Ureter (tissue), 1 donor: ENCODE data around the gene PTPRM. TPM values are rescaled to one million over a fixed set of nuclear protein-coding genes. Genes with fewer than 3 reads are reported as not detected.

Experiments used
- DNase-seq: peaks from one replicate; pipeline ENCODE4 v3.0.0-alpha.2; 2020; ENCODE audit warnings: low spot score
- total RNA-seq: library from RNA; stranded (reverse); gene quantifications from one replicate; pipeline ENCODE4 v1.2.4, GENCODE V29; 2023
- donor health status: DM: yes; HTN: yes; CAD: no.

PTPRM gene
- total RNA-seq, 1 donor from 2014 or later: 148 TPM

DNA sequence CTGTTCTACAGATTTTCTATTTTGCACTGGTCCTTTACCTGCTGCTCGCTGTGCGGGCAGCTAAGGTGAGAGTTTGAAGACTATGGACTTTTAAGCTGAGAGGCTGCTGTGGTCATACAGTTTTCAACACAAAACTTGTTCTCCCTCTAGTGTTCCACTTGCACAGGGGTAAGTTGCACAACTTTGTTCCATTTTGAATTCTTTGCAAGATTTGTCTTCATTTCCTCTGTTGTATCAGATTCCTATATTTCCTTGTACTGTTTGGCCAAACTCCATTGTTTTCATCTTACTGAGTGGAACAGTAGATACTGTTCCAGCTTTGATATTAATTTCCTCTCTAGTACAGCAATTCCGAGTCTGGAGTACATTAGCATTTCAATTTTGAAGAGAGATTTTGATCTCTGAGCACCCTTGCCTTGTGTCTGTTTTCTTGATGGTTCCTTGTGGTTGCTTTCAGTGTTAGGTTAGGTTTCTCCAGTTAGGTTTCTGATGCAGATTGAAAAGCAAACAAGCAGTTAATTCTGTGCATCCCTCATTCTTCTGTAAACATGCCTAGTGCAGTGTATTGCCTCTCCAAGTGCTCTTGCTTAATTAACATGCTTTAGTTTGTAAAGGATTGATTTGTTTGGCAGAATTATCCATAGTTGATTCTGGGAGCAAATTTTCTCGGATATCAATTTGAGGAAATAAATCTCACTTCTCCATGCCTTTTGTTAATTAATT, 188.8 kb downstream of the PTPRM start:
- DNase-seq: no peak

DNA sequence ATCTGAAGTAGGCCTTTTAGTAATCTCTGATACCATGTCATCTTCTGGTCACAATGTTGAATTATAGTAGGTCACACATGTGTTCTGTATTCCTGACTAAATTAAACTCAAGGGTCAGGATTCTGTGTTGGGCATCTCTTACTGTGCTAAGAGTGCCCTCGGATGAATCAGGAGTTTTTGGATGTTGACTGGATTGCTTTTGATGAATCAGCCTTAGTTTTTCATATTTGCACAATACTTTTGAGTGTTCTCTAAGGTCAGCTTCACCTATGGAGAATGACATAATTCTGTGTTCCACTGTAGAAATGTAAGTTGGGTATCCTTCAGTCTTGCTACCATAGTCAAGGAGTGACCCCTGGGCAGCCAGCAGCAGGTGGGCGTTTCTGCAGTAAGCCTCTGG, 190.1 kb downstream of the PTPRM start:
- DNase-seq: no peak

DNA sequence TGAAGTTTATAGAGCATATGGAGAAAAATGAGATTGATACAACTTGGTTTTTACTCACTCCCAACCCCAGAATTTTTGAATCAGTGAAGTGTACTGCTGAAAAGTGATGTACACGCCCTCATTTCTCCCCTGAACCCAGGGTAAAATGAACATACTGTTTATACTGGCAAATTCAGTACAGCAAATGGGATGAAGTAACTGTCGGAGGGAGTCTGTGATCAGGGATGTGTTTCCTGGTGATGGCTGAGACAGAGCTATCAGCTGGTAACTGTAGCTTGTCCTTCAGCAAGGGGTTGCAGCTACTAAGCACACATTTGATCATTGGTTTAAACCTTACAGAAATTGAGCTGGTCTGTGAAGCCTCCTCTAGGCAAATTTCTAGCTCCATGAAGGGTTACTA, 191.6 kb downstream of the PTPRM start:
- DNase-seq: no peak

DNA sequence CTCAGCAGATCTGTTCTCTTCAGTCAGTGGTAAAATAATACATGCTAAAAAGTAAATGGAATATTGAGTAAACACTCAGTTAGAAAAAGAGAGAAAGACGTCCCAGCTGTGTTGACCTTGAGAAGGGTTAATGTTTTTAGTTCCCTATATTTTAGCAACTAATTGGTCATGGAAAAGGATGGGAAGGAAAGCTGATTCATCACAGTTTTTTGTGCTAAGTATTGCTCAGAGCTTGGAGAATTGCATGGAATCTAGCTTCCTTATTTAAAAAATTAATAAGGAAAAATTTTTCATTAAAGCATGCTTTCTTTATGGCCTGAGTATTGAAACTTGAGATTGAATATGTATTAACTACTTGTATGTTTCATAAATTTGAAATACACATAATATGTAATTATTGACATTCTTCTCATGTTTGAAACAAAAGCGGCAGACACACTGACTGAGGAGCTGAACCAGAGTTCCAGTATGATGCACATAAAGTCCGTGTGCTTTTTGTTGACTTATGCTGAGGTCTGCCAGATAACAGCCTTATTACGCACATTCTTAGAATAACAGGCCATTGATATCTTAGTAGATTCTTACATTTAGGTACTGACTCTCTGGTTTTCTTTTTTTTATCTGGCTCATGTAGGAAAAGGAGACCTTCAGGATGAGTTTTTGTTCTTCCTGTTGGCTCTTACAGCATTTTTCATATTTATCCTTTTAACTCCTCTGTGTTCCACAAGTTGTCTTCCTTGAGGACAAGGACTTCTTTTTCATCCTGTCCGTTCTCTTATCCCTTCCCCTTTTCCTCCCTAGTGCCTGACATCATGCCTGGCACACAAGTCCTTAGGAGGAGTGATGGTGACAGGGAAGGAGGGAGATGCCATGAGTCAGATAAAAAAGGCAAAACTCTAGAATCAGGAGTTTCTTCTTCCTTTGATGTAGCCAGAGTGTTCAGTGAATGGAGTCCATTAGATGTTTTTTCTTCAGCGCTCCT, 194.1 kb downstream of the PTPRM start:
- DNase-seq: no peak

DNA sequence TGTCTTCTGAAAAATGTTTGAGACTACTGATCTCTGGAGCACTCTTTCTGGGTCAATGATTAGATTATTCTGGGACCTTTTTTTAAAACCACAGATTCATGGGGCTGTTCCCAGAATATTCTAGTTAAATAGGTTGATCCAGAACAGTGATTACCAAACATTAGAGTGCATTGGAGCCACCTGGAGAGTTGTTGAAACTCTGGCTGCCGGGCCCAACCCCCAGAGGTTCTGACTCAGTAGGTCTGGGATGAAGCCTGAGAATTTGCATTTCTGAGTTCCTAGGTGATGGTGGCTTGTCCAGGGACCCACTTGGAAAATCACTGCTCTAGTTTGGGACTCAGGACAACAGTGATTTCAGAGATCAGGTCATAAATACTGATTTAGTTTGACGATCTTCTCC, 197.3 kb downstream of the PTPRM start:
- DNase-seq: no peak

DNA sequence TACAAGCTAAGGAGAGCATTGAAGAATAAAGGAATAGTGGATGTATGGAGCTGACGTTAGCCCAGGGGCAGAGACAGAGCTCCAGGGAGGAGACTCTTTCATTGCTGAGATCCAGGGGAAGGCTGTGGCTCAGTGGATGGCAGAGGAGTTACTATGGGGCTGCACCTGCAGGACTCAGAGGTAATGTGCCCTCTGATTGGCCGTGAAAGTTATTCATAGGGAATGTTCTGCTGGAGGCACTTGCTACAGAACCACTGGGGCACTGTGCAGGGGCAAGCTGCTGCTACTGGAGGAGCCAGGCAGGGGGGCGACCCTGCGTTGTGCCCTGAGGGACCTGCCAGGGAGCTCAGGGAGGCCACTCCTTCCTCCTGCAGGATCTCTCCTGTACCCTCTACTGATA, 199.2 kb downstream of the PTPRM start:
- no peak for DNase-seq

DNA sequence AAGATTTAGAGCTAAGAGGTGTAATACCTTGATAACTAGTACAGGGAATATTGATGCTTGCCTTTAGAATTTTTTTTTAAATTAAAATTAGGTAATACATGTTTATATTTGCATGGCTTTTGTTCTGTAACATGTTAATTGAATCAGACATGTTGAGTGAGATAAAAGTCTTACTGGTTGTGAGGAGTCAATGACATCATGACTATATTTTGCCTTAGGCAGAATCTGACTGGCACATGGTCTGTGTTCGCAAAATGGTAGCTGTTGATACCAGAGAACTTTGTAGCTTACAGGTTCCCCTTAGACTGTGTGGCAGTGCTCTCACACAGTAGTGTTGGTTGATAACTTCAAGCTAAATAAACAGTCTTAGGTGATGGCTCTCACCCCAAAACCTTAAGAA, 199.7 kb downstream of the PTPRM start:
- DNase-seq: no peak

DNA sequence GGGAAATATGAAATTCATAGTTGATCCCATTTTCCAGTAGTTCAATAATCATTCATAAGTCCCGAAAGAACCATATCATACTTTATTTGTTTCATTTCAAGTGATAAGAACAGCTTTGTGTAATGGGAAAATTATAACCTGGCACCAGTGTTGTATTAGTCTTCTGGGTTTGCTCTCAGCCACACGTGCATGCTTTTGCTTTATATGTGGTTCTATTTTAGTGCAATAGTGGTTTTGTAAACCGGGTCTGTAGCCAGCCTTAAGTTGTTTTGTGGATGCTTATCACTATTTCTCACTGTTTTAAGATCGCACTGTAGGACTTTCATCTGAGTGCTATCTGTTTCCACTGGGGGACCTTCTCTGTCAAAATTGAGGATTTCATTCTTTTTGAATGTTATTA, 203.8 kb downstream of the PTPRM start:
- DNase-seq: no peak

DNA sequence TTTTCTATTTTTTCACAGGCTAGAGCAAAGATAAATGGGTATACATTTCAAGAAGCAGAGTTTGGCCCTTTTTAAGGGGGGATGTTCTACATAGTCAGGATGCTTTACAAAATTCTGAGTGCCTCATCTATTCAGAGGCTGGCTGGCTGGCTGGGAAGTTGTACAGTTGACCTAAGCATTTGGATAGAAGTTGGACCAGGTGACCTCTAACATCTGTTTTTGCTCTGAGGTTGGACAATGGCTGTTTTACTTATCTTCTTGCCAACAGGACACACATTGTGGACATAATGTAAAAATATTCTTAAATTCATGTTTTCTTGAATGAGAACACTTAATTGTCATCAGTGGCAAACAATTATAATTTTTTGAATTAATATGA, 205.4 kb downstream of the PTPRM start:
- DNase-seq: no peak

DNA sequence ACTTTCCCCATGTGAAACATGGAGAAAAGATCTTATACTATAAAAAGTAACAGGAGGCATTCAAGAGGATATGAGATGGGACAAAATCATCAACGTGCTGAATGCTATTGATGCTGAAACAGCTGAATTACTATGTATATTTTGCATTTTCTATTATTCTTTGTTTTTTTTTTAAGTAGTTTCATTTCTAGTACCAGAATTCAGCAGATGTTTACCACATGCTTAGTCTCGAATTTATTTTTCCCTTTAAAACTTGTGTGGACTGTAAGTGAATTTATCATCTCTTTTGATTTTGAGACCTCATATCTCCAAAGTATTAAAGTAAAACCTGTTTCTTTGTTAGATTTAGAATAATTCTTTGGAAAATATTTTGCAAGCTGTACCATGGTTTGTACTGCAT, 205.8 kb downstream of the PTPRM start:
- DNase-seq: no peak

DNA sequence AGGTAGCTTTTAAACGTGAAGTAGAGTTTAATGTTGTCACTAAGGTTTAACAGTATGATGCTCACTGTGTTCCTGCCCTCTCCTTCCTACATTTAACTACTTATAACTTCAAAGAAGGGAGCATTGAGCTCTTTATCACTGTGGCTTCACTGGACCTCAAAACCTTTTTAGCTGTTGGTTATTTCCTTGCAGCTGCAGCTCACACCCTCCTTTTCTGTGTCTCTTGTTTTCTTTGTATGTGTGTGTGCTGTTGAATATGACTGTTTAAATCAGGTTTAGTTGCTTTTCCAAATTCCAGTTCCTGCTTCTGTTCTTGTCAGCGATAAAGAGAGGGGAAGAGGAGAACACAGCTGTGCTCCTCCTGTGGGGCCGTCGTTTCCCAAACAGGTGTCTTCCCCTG, 208.0 kb downstream of the PTPRM start:
- DNase-seq: no peak

DNA sequence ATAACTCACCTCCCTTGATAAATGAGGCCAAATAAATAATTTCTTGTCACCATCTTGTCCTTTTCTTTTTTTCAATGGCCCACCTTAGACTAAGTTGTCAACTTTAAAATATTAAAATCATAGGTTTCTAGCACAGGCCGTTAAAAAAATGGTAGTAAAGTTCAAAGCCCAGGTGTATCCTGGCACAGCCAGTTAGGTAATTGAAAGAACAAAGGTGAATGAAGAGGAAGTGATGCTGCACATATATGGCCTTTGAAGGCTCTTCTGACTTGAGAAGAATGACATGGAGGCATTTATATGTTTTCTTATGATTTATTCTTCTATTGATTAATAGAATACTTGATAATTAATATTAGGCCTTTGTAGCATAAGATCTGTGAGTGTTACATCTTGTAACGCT, 208.7 kb downstream of the PTPRM start:
- no peak for DNase-seq

DNA sequence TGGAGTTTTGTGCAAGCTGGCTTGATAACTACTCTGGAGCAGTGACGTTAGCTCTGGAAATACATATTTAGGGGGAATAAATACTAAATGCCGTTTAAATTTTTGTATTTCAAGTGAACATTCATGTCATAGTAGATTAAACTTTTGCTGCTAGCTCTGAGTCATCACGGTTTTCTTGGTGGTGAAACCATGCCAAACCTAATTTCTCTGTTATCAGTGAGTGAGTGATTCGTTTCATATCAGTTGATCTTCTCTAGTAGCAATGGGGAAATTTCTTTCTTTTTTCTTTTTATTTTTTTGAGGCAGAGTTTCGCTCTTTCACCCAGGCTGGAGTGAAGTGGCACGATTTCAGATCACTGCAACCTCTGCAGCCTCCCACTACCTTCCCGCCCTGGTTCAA, 211.1 kb downstream of the PTPRM start:
- DNase-seq: no peak

DNA sequence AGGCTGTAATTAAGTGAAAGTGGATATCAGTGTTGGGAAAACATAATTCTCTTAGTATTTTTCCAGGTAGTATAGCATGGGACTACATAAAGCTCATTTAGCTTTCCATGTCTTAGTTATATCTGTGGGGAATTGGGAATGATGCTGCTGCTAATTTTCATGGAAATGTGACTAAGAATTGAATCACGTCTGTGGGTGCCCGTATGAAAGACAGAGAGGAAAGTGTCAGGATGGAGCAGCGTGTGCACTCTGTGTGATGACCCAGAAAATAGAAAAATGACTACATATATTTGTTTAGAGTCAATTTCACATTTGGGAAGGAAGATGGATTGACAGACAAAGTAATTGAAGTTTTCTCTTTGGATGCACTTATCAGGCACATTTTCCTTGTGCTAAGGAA, 212.1 kb downstream of the PTPRM start:
- no peak for DNase-seq

DNA sequence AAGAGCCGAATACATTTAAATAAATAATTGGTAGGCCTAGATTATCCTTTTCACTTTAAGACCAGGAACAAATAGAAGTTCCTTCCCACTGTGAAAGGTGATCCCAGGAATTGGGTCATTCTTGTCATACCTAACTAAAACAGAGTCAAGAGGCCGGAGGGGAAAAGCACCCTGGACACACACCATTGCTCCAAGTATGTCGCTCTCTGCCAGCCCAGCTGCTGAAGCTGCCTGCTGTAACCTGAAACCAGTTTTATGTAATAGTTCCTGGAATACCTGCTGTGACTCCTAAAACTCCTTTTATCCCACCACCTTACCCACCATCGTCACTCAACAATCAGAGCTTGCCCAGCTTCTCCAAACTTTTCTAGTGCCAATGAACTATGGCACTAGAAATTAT, 217.1 kb downstream of the PTPRM start:
- no peak for DNase-seq

DNA sequence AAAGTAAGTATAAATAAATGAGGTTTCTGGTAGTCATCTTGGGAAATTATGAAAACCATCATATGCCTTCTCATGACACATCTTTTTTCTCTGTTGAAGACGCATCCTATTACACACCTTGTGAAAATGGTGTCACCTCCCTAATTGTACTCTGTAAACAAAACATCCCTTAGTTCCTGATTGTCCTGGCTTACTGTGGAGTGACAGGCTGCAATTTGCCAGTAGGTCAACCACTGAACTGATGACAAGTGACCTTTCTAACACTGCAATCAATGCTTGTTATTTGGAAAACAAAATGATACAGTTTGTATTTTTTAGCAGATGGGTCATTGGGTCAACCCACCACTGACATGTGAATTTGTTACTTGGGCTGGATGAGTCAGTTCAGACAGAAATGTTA, 219.5 kb downstream of the PTPRM start:
- no peak for DNase-seq

DNA sequence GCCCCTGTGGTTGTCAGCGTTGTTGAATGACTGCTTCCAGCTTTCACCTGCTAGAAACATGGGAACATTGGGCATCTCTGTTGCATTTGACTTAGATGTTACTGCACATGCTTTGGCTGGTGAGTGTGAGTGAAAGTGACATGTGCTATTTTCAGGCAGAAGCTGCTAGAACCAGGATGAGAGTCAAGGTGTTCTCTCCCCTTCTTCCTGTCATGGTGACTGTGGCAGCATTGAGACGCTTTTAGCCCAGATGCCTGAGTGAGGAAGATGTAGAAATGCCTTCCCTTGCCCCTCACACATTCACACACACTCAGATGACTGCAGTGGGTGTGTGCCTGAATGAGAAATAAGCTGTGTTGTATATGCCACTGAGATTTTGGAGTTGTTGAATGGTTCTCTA, 220.2 kb downstream of the PTPRM start:
- DNase-seq: no peak

DNA sequence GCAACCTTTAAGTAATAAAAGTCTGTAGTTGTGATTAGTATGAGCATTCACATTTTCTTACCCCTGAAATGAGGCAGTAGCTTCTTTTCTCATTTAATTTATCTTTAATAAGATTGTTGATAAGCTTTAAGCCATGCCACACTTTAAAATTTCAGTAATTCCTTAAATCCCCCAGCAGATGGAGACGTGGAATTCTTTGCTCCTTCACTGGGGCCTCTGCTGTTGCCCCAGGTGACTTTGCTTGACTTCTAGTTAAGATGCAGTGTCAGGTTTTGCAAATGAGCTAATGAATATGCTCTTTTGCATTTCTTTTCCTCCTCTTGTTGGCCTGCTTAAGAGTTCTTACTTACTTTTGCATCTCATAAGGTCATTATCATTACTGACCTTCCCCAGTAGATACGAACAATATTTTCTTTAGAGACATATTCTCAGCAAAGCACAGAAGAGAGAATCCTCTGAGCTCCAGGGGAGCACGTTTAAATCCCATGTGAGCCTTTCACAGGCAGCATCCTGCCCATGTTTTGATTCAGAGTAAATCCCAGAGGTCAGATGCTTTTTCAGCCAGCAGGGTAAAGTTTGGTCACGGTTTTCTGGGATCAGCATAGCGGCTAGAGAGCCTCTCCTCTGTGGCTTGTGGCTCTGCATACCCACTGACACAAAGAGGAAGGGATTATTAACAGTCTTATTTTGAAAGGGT, 222.9 kb downstream of the PTPRM start:
- DNase-seq: no peak

DNA sequence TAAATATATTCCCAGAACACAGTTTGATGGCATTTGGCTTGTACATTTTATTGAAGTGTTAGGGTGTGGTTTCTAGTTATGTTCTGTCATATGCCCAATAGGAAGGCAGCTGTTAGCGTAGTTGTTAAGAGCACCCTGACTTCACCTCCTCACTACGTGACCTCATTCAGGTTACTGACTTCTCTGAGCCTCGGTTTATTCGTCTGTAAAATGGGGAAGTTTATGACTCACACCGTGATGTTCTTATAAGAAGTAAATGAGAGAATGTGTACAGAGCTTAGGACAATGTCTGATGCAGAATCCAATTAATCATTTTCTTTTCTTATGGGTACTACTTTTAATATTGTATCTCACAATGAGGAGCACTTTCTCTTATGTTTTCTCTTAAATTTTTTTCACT, 226.0 kb downstream of the PTPRM start:
- no peak for DNase-seq

DNA sequence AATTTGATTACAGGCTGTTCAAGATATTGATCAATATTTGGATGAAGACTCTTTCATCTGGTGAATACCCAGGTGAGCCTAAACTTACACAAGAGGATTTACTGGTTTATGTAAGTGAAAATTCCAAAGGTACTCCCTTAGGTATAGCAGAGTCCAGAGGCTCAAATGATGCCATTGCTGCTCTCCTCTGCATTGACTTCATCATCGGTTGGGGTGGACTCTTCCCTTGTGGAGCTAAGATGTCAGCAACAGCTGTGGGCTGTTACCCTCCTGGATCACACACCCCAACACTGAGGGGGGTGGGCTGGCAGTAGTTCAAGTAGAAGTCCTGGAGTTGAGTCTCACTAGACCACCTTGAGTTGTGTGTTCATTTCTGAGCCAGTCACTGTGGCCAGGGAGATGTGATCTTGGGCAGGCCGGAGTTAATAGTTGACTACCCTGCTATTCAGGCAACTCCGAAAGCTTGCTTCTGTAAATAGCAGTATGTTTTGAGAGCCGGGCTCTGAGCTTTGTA, 236.9 kb downstream of the PTPRM start:
- DNase-seq: no peak

DNA sequence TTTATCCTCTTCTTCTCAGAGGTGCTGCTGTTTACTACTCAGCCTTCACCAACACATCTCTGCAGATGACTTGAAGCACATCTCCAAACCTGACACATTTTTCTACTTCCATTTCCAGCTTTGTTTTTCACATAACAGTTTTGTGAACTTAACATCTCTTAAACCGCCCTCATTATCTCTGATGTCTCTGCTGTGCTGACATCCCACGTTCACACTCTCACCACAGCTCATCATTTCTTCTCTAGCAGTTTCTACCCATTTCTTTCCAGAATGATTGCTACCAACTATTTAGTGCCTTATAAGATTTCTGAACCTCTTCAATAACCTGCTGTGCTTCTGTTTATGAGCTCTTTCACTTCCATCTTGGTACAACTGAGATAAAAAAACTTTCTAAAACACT, 238.0 kb downstream of the PTPRM start:
- no peak for DNase-seq

DNA sequence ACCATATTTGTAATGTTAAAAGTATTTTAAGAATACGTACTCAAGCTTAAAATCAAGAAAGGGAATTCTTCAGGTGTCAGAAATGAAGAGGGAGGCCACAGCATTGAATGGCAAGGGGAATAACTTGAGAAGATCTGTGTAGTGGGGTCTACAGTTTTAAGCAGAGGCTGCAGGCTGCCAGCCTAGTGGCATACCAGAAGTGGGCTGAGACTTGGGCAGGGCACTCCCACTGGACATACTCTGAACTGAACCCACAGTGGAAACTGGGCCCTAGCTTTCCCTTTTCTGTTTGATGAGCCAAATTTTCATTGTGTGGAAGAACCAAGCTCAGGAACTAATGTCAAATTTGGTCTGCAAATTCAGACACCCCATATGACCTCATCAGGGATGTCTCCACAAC, 238.8 kb downstream of the PTPRM start:
- DNase-seq: no peak
